ENCODE data around the gene COMMD2. TPM values are rescaled to one million over a fixed set of nuclear protein-coding genes. Genes with fewer than 3 reads are reported as not detected.

The COMMD2 gene
- polyA plus RNA-seq, 2 donors: 5.6 to 12.5 TPM

DNA sequence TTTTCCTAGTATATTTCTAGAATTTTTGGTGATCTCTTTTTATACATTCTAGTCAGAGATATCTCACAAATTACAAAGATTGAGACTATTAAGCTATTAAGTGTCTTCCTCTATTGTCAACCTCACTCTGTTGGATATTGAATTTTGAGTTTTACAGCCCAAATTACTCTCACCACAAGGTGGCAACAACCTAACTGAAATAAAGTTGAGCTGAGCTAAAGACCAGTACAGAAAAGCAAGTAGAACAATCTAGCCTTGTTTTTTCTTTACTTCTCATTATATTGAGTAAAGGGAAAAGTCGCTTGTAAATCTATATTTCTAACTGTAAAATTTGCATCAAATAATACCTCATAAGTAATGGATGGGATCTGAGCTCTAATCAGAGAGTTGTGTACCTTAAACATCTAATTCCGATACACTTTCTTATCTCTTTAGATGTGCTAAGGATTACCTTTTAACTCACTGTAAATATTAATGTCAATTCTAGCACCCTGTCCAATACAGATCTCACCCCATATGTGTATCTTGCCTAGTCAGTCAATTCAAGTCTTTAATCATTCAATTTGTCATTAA lies 13.6 kb upstream of the COMMD2 start:
- WGBS, 2 donors: 61 to 70% methylated on average over 2 of the region's 2 CpGs
- Histone ChIP-seq H3K4me3 (ENCODE audit: low read depth in 1 of 2, low read length in 2 of 2) (no peak overlapping the region), H3K9me3 (ENCODE audit: control insufficient read depth in 2 of 2, insufficient read depth in 1 of 2, low read depth in 1 of 2, low read length in 1 of 2) (no peaks in the 10 kb centered on the region), H3K4me1 (ENCODE audit: control insufficient read depth in 2 of 2, insufficient read depth in 2 of 2, low read length in 1 of 2) (no peaks in the 10 kb centered on the region), H3K27ac (ENCODE audit: low read depth in 2 of 2, low read length in 1 of 2) (no peak overlapping the region), H3K27me3 (ENCODE audit: control insufficient read depth in 1 of 2, insufficient read depth in 2 of 2, low read length in 2 of 2) (no peaks in the 10 kb centered on the region), H3K36me3 (ENCODE audit: control insufficient read depth in 2 of 2, insufficient read depth in 2 of 2, low read length in 1 of 2) (no peaks in the 10 kb centered on the region)

DNA sequence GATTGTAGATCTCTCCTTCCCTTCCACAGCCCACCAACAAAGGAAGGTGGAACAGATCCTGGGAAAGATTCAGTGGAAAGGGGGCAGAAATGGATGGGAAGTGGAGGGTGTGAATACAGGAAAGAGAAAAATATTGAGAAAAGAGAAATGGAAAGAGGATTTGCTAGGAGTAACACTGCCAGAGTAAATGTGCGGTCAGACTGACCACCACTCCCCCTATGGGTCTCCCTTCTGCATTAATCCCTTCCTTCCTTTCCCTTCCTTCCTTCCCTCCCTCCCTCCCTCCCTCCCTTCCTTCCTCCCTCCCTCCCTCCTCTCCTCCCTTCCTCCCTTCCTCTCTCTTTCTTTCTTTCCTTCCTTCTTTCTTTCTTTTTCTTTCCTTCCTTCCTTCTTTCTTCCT lies 12.0 kb upstream of the COMMD2 start:
- Histone ChIP-seq H3K27ac (ENCODE audit: low read depth in 2 of 2, low read length in 1 of 2) (no peak overlapping the region), H3K36me3 (ENCODE audit: control insufficient read depth in 2 of 2, insufficient read depth in 2 of 2, low read length in 1 of 2) (no peaks in the 10 kb centered on the region), H3K4me1 (ENCODE audit: control insufficient read depth in 2 of 2, insufficient read depth in 2 of 2, low read length in 1 of 2) (no peaks in the 10 kb centered on the region), H3K4me3 (ENCODE audit: low read depth in 1 of 2, low read length in 2 of 2) (no peak overlapping the region), H3K9me3 (ENCODE audit: control insufficient read depth in 2 of 2, insufficient read depth in 1 of 2, low read depth in 1 of 2, low read length in 1 of 2) (no peaks in the 10 kb centered on the region), H3K27me3 (ENCODE audit: control insufficient read depth in 1 of 2, insufficient read depth in 2 of 2, low read length in 2 of 2) (no peaks in the 10 kb centered on the region)
- WGBS, 2 donors: 62 to 80% methylated on average over 1 of the region's 1 CpG

DNA sequence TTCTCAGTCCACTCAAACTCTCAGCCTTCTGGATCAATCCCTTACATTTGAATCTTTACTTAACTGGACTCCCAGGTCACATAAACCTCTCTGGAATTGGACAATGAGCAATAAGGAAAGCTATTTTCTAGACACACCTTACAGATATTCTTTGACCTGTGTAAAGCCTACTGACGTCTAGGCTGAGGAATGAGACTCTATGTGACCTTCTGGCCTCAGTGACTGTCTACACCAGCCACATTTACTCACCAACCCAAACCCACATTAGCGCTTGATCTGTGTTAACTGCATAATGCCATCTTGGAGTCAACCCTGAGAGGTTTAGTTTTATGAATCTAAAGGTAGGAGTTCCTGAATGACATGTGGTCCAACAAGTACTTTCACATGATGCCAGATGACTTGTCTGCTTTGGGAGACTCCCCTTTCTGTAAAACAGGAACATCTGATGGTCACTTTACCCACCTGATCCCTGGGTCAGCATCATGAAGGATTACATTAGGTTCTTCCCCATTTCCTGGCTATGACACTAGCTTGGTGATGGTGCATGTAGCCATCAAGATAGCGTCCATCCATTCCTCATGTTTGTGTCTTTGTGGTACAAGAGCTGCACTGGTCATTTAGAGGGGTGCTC lies 11.4 kb upstream of the COMMD2 start:
- WGBS, 2 donors: 67 to 76% methylated on average over 3 of the region's 3 CpGs
- H3K9me3 ChIP-seq (ENCODE audit: control insufficient read depth in 2 of 2, insufficient read depth in 1 of 2, low read depth in 1 of 2, low read length in 1 of 2): no peaks in the 10 kb centered on the region
- H3K27ac ChIP-seq (ENCODE audit: low read depth in 2 of 2, low read length in 1 of 2): no peak overlapping the region
- H3K4me3 ChIP-seq (ENCODE audit: low read depth in 1 of 2, low read length in 2 of 2): no peak overlapping the region
- no peaks in the 10 kb centered on the region for H3K36me3 ChIP-seq (ENCODE audit: control insufficient read depth in 2 of 2, insufficient read depth in 2 of 2, low read length in 1 of 2)
- H3K4me1 ChIP-seq (ENCODE audit: control insufficient read depth in 2 of 2, insufficient read depth in 2 of 2, low read length in 1 of 2): no peaks in the 10 kb centered on the region
- H3K27me3 ChIP-seq (ENCODE audit: control insufficient read depth in 1 of 2, insufficient read depth in 2 of 2, low read length in 2 of 2): no peaks in the 10 kb centered on the region

DNA sequence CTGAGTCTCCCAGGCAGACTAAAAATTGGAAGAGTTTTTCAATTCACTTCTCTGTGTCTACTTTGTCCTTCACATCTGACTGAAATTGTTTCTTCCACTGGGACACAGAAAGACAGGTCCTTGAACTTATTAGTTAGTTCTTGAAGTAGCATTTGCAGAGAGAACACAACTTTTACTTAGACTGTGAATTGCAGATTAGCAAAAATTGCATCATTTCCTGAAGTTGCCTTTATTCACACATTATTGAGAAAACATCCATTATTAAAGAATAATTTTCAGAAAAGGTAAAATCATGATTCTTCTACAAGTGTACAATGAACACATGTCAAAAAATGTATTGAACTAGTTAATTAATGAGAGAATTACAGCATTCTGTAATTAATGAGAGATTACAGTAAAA lies 1.4 kb upstream of the COMMD2 start:
- H3K27me3 ChIP-seq (ENCODE audit: control insufficient read depth in 1 of 2, insufficient read depth in 2 of 2, low read length in 2 of 2): no peaks in the 10 kb centered on the region

DNA sequence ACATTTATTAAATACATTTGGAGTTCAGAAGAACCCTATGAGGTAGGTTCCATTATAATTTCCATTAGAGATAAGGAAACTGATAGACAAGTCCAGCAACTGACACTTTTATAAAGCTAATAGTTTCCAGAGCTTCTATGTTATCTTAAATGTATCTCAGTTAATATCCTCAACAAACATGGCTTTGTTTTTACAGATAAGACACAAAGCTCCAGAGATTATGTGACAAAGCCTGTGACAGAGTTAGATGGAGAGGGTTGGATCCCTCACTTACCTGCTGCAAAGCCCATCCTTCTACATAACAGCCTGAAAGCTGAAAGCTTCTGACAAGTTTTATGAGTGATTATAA lies 473 bp upstream of the COMMD2 start:
- no peaks in the 10 kb centered on the region for H3K27me3 ChIP-seq (ENCODE audit: control insufficient read depth in 1 of 2, insufficient read depth in 2 of 2, low read length in 2 of 2)
- peak overlapping the region; percentile 92 to 97 for H3K4me3 ChIP-seq (ENCODE audit: low read depth in 1 of 2, low read length in 2 of 2)
- H3K36me3 ChIP-seq (ENCODE audit: control insufficient read depth in 2 of 2, insufficient read depth in 2 of 2, low read length in 1 of 2): peaks cover 0 to 3% of the 10 kb centered on the region in 2 donors
- peak overlapping the region in 1 of 2 donors; percentile 94 for H3K27ac ChIP-seq (ENCODE audit: low read depth in 2 of 2, low read length in 1 of 2)
- H3K4me1 ChIP-seq (ENCODE audit: control insufficient read depth in 2 of 2, insufficient read depth in 2 of 2, low read length in 1 of 2): no peaks in the 10 kb centered on the region
- H3K9me3 ChIP-seq (ENCODE audit: control insufficient read depth in 2 of 2, insufficient read depth in 1 of 2, low read depth in 1 of 2, low read length in 1 of 2): no peaks in the 10 kb centered on the region

More for the DNA sequence above, 1.4 kb upstream of the COMMD2 start:
- Histone ChIP-seq H3K4me1 (ENCODE audit: control insufficient read depth in 2 of 2, insufficient read depth in 2 of 2, low read length in 1 of 2) (no peaks in the 10 kb centered on the region), H3K9me3 (ENCODE audit: control insufficient read depth in 2 of 2, insufficient read depth in 1 of 2, low read depth in 1 of 2, low read length in 1 of 2) (no peaks in the 10 kb centered on the region), H3K4me3 (ENCODE audit: low read depth in 1 of 2, low read length in 2 of 2) (no peak overlapping the region), H3K27ac (ENCODE audit: low read depth in 2 of 2, low read length in 1 of 2) (no peak overlapping the region), H3K36me3 (ENCODE audit: control insufficient read depth in 2 of 2, insufficient read depth in 2 of 2, low read length in 1 of 2) (no peaks in the 10 kb centered on the region)

DNA sequence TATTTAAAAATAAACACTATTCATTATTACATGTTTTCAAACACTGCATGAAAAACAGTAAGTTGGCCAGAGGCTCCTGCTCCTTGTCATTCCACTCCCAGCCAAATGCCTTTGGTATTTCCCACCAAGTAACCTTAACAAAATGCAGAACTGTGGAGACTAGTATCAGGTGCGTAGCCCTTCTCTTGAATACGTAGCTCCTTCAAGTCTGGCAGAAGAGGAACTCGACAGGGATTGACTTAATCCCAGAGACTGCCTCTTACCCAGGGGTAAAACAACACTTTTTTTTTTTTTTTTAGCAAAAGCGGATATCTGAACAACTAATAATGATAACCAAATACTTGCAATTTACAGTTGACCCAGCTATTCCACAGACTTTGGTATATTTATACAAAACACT lies 738 bp downstream of the COMMD2 start:
- Histone ChIP-seq H3K27me3 (ENCODE audit: control insufficient read depth in 1 of 2, insufficient read depth in 2 of 2, low read length in 2 of 2) (no peaks in the 10 kb centered on the region), H3K4me3 (ENCODE audit: low read depth in 1 of 2, low read length in 2 of 2) (peak overlapping the region in 1 of 2 donors; percentile 92), H3K9me3 (ENCODE audit: control insufficient read depth in 2 of 2, insufficient read depth in 1 of 2, low read depth in 1 of 2, low read length in 1 of 2) (no peaks in the 10 kb centered on the region), H3K36me3 (ENCODE audit: control insufficient read depth in 2 of 2, insufficient read depth in 2 of 2, low read length in 1 of 2) (peaks cover 0 to 3% of the 10 kb centered on the region in 2 donors), H3K4me1 (ENCODE audit: control insufficient read depth in 2 of 2, insufficient read depth in 2 of 2, low read length in 1 of 2) (no peaks in the 10 kb centered on the region), H3K27ac (ENCODE audit: low read depth in 2 of 2, low read length in 1 of 2) (no peak overlapping the region)
- 9 to 15% methylated on average over 4 of the region's 4 CpGs for WGBS, 2 donors

DNA sequence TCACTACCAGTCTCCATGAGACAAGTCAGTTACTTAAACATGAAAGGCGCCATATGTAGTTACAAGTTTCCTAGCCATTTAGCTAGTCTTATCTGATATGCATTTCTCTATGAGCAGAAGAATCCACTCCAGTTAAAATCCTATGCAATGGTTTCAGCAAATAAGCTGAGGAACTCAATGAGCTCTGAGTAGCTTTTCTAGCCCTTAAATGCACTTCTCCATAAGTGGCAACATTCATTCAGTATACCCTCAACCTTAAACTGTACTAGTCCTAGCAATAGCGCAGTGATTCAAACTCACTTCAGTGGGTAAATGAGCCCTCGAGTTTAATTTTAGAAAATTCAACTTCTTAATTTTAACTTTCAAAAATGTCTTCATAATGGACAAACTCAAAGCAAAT lies 7.7 kb downstream of the COMMD2 start:
- 95 to 97% methylated on average over 3 of the region's 3 CpGs for WGBS, 2 donors
- Histone ChIP-seq H3K4me3 (ENCODE audit: low read depth in 1 of 2, low read length in 2 of 2) (no peak overlapping the region), H3K36me3 (ENCODE audit: control insufficient read depth in 2 of 2, insufficient read depth in 2 of 2, low read length in 1 of 2) (peaks cover 4 to 7% of the 10 kb centered on the region in 2 donors), H3K4me1 (ENCODE audit: control insufficient read depth in 2 of 2, insufficient read depth in 2 of 2, low read length in 1 of 2) (no peaks in the 10 kb centered on the region), H3K27ac (ENCODE audit: low read depth in 2 of 2, low read length in 1 of 2) (no peak overlapping the region), H3K27me3 (ENCODE audit: control insufficient read depth in 1 of 2, insufficient read depth in 2 of 2, low read length in 2 of 2) (no peaks in the 10 kb centered on the region), H3K9me3 (ENCODE audit: control insufficient read depth in 2 of 2, insufficient read depth in 1 of 2, low read depth in 1 of 2, low read length in 1 of 2) (no peaks in the 10 kb centered on the region)

DNA sequence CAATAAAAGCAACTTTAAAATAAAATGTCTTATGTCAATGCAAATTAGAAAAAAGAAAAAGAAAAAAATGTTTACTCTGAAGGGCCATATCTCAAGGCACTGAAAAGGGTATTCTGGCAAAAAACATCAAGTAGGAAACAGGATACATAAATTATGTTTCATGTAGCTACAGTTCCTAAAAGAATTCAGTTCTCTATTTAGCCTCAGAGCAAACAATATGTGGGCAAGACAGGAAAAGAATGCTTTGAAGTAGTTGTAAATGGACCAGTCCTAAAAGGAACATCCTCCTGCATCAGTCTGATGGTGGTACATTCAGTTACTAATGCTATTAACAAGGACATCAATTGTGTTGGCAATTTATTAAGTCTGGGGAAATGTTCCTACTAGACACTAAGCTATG lies 8.1 kb downstream of the COMMD2 start:
- Histone ChIP-seq H3K27ac (ENCODE audit: low read depth in 2 of 2, low read length in 1 of 2) (no peak overlapping the region), H3K9me3 (ENCODE audit: control insufficient read depth in 2 of 2, insufficient read depth in 1 of 2, low read depth in 1 of 2, low read length in 1 of 2) (no peaks in the 10 kb centered on the region), H3K36me3 (ENCODE audit: control insufficient read depth in 2 of 2, insufficient read depth in 2 of 2, low read length in 1 of 2) (peaks cover 4 to 7% of the 10 kb centered on the region in 2 donors), H3K27me3 (ENCODE audit: control insufficient read depth in 1 of 2, insufficient read depth in 2 of 2, low read length in 2 of 2) (no peaks in the 10 kb centered on the region), H3K4me1 (ENCODE audit: control insufficient read depth in 2 of 2, insufficient read depth in 2 of 2, low read length in 1 of 2) (no peaks in the 10 kb centered on the region), H3K4me3 (ENCODE audit: low read depth in 1 of 2, low read length in 2 of 2) (no peak overlapping the region)

DNA sequence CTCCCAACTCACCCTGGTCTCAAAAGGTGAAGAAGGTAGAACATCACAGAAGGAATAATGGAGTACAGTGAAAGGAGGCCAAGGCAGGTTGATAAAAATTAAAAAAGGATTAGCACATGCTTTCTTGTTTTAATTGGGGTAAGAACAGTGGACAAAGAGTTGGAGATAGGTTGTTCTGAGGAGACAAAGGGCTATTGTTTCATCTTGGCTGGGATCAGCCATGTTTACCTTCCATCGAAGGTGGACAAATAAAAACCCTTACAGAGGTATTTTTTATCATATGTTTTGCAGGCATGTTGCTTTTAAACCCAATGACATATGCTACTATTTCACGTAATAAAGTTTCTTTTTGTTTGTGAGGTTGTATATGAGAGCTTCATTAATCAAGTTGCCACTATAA lies 12.9 kb downstream of the COMMD2 start:
- no peaks in the 10 kb centered on the region for H3K36me3 ChIP-seq (ENCODE audit: control insufficient read depth in 2 of 2, insufficient read depth in 2 of 2, low read length in 1 of 2)
- no peak overlapping the region for H3K4me3 ChIP-seq (ENCODE audit: low read depth in 1 of 2, low read length in 2 of 2)
- H3K27ac ChIP-seq (ENCODE audit: low read depth in 2 of 2, low read length in 1 of 2): no peak overlapping the region
- no peaks in the 10 kb centered on the region for H3K4me1 ChIP-seq (ENCODE audit: control insufficient read depth in 2 of 2, insufficient read depth in 2 of 2, low read length in 1 of 2)
- 72 to 83% methylated on average over 2 of the region's 2 CpGs for WGBS, 2 donors
- H3K9me3 ChIP-seq (ENCODE audit: control insufficient read depth in 2 of 2, insufficient read depth in 1 of 2, low read depth in 1 of 2, low read length in 1 of 2): no peaks in the 10 kb centered on the region
- no peaks in the 10 kb centered on the region for H3K27me3 ChIP-seq (ENCODE audit: control insufficient read depth in 1 of 2, insufficient read depth in 2 of 2, low read length in 2 of 2)

DNA sequence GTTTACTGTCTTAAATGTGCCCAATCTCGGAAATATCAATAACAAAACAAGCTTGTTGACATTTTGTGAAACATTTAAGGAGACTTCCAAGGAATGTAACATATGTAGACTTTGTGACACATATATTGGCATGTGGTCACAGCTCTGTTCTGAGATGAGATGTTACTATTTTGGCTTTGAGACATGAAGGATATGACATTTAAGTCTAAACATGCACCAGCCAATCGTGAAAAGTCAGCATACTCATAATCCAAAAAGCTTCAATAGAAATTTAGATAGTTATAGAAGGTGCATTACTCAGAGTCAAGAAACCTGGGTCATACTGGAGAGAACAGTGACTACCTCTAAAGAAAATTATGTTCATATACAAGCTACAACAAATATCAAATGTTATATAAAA lies 13.4 kb downstream of the COMMD2 start:
- WGBS, 2 donors: 72 to 83% methylated on average over 2 of the region's 2 CpGs
- Histone ChIP-seq H3K27ac (ENCODE audit: low read depth in 2 of 2, low read length in 1 of 2) (no peak overlapping the region), H3K4me3 (ENCODE audit: low read depth in 1 of 2, low read length in 2 of 2) (no peak overlapping the region), H3K9me3 (ENCODE audit: control insufficient read depth in 2 of 2, insufficient read depth in 1 of 2, low read depth in 1 of 2, low read length in 1 of 2) (no peaks in the 10 kb centered on the region), H3K27me3 (ENCODE audit: control insufficient read depth in 1 of 2, insufficient read depth in 2 of 2, low read length in 2 of 2) (no peaks in the 10 kb centered on the region), H3K4me1 (ENCODE audit: control insufficient read depth in 2 of 2, insufficient read depth in 2 of 2, low read length in 1 of 2) (no peaks in the 10 kb centered on the region), H3K36me3 (ENCODE audit: control insufficient read depth in 2 of 2, insufficient read depth in 2 of 2, low read length in 1 of 2) (no peaks in the 10 kb centered on the region)

Measured in esophagus (tissue), 2 donors.